Retina (tissue), 1 donor: ENCODE data around the gene SLC28A1.
"Not testable (repeated sequence)": the region's sequence is repeated elsewhere in the genome, so short reads cannot be mapped to it uniquely, and the experiment has no call there.

ENCODE experiments used
- DNase-seq: peaks from one replicate; pipeline ENCODE4 v3.0.0-alpha.2; 2016

The SLC28A1 gene

GRCh38 chr15:84883916-84884781 lies at the start of gene SLC28A1:
Gene SLC28A1 (plus strand): TSS chr15:84884662. CDS start chr15:84887761, 3,099 bp downstream.
- DNase-seq, result no peak

- no peak for DNase-seq
Observed at GRCh38 chr15:84834969-84835368, 49.5 kb upstream of the SLC28A1 start.

- peak; percentile 53 for DNase-seq
Observed at GRCh38 chr15:84835661-84836337, 48.7 kb upstream of the SLC28A1 start.

GRCh38 chr15:84836844-84837243 lies 47.6 kb upstream of the SLC28A1 start:
- DNase-seq, result no peak

- no peak for DNase-seq
Observed at GRCh38 chr15:84839714-84840113, 44.7 kb upstream of the SLC28A1 start.

- no peak for DNase-seq
Observed at GRCh38 chr15:84840255-84840654, 44.2 kb upstream of the SLC28A1 start.

GRCh38 chr15:84840741-84841429 lies 43.6 kb upstream of the SLC28A1 start:
- DNase-seq, result no peak

- no peak for DNase-seq
Observed at GRCh38 chr15:84842781-84843180, 41.7 kb upstream of the SLC28A1 start.

GRCh38 chr15:84844964-84845363 lies 39.5 kb upstream of the SLC28A1 start:
- no peak for DNase-seq

- DNase-seq, result not testable (repeated sequence)
Observed at GRCh38 chr15:84845631-84846030, 38.8 kb upstream of the SLC28A1 start.

GRCh38 chr15:84846269-84846668 lies 38.2 kb upstream of the SLC28A1 start:
- DNase-seq, result no peak

- no peak for DNase-seq
Observed at GRCh38 chr15:84847382-84847781, 37.1 kb upstream of the SLC28A1 start.

GRCh38 chr15:84852212-84852611 lies 32.2 kb upstream of the SLC28A1 start:
- DNase-seq, result no peak

GRCh38 chr15:84855136-84855535 lies 29.3 kb upstream of the SLC28A1 start:
- no peak for DNase-seq

GRCh38 chr15:84855765-84856164 lies 28.7 kb upstream of the SLC28A1 start:
- DNase-seq, result no peak

GRCh38 chr15:84856731-84857417 lies 27.6 kb upstream of the SLC28A1 start:
- DNase-seq, result no peak

- no peak for DNase-seq
Observed at GRCh38 chr15:84857418-84858004, 27.0 kb upstream of the SLC28A1 start.

GRCh38 chr15:84858231-84858630 lies 26.2 kb upstream of the SLC28A1 start:
- DNase-seq, result no peak

- no peak for DNase-seq
Observed at GRCh38 chr15:84859144-84859543, 25.3 kb upstream of the SLC28A1 start.

GRCh38 chr15:84859651-84860050 lies 24.8 kb upstream of the SLC28A1 start:
- no peak for DNase-seq

- DNase-seq, result no peak
Observed at GRCh38 chr15:84861781-84862180, 22.7 kb upstream of the SLC28A1 start.

GRCh38 chr15:84862214-84862975 lies 22.1 kb upstream of the SLC28A1 start:
- no peak for DNase-seq
